Breast epithelium (tissue), 4 donors: Measurements from ENCODE around the gene PXDN. TPM values are rescaled to one million over a fixed set of nuclear protein-coding genes. Genes with fewer than 3 reads are reported as not detected.

Experiments
- DNase-seq, 2 donors: peaks; one replicate each; pipeline ENCODE4 v3.0.0-alpha.2; 2019; ENCODE audit warnings: low spot score in 2 of 2
- H3K27ac ChIP-seq, 2 donors: fragments of 200-600 bp; sonication (generic) in 1 of 2; one replicate each; pipeline ENCODE4 v1.5.1; 2016 to 2019; ENCODE audit warnings: mild to moderate bottlenecking in 1 of 2
- H3K27me3 ChIP-seq, 2 donors: fragments of 200-600 bp; sonication (generic) in 1 of 2; one replicate each; pipeline versions ENCODE4 v1.5.1 to v1.6.0; 2017 to 2019; ENCODE audit warnings: control low read depth in 1 of 2, mild to moderate bottlenecking in 1 of 2
- H3K36me3 ChIP-seq: fragments of 200-600 bp; one replicate; pipeline ENCODE4 v1.5.1; 2019
- H3K4me1 ChIP-seq, 2 donors: fragments of 200-600 bp; sonication (generic); one replicate each; pipeline ENCODE4 v1.5.1; 2016 to 2019; ENCODE audit warnings: control low read depth in 1 of 2
- H3K4me3 ChIP-seq, 3 donors: fragments of 200-600 bp; sonication (generic); 1 replicate in 2 of 3; 2 replicates in 1 of 3; pipeline ENCODE4 v1.5.1; 2016 to 2019; ENCODE audit warnings: mild to moderate bottlenecking in 3 of 3, moderate library complexity in 2 of 3
- H3K9me3 ChIP-seq, 2 donors: fragments of 200-600 bp; sonication (generic) in 1 of 2; one replicate each; pipeline ENCODE4 v1.5.1; 2016 to 2019; ENCODE audit warnings: control low read depth in 1 of 2
- POLR2A ChIP-seq: fragments of 450-650 bp; IDR thresholded peaks from one replicate; pipeline ENCODE4 v1.6.1; 2016; ENCODE audit warnings: antibody characterized with exemption, mild to moderate bottlenecking, moderate library complexity
- POLR2AphosphoS5 ChIP-seq, 3 donors: sonication (generic); formaldehyde crosslinking; IDR thresholded peaks; one replicate each; pipeline ENCODE4 v1.6.1; 2017; ENCODE audit warnings: antibody characterized with exemption in 3 of 3
- intact Hi-C: fragments of 100-400 bp; cut with DNase I; formaldehyde crosslinking; loops from one replicate; pipeline ENCODE4 v1.15.1; 2023; ENCODE audit warnings: low total_unique reads
- total RNA-seq, 3 donors: library from RNA; depleted of rRNA; stranded (reverse); fragments of >200 nt; gene quantifications; one replicate each; pipeline ENCODE4 v1.1.0, GENCODE V29; 2016
- TF ChIP-seq, protein P1 (sequence below), 3 donors: fragments of 450-650 bp; IDR thresholded peaks; one replicate each; pipeline ENCODE4 v1.5.1; 2016 to 2017; ENCODE audit warnings: antibody characterized with exemption in 3 of 3, mild to moderate bottlenecking in 3 of 3, moderate library complexity in 3 of 3

The PXDN gene
- total RNA-seq, 3 donors from 2014 or later: 42.4 to 108 (median 64.2) TPM

DNA sequence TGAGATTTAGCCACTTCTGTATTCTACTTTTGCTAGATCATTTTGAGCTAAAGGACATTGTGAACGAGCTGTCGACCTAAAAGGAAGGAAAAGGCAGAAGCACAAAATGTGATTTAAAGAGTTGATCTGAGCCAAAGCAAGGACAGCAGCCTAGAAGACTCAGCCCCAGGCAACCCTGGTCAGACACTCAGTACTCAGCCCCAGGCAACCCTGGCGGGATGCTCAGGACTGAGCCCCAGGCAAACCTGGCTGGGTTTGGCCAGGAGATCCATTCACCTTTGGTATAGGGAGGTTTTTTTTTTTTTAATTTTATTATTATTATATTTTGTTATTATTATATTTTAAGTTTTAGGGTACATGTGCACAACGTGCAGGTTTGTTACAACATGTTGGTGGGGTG, 34.3 kb upstream of the PXDN start:
- peaks cover 0 to 5% of the 10 kb centered on the region in 2 donors for H3K27me3 ChIP-seq
- TF ChIP-seq, protein P1, sequence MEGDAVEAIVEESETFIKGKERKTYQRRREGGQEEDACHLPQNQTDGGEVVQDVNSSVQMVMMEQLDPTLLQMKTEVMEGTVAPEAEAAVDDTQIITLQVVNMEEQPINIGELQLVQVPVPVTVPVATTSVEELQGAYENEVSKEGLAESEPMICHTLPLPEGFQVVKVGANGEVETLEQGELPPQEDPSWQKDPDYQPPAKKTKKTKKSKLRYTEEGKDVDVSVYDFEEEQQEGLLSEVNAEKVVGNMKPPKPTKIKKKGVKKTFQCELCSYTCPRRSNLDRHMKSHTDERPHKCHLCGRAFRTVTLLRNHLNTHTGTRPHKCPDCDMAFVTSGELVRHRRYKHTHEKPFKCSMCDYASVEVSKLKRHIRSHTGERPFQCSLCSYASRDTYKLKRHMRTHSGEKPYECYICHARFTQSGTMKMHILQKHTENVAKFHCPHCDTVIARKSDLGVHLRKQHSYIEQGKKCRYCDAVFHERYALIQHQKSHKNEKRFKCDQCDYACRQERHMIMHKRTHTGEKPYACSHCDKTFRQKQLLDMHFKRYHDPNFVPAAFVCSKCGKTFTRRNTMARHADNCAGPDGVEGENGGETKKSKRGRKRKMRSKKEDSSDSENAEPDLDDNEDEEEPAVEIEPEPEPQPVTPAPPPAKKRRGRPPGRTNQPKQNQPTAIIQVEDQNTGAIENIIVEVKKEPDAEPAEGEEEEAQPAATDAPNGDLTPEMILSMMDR (IDR thresholded peaks at IDR 0.05): no peak
- TF ChIP-seq POLR2AphosphoS5 (IDR thresholded peaks at IDR 0.05) (no peak), POLR2A (no peak)
- H3K4me1 ChIP-seq: no peaks in the 10 kb centered on the region
- DNase-seq: no peak
- H3K36me3 ChIP-seq: no peaks in the 10 kb centered on the region
- H3K27ac ChIP-seq: no peak overlapping the region
- no peak overlapping the region for H3K4me3 ChIP-seq
- intact Hi-C loops: no loop called here
- no peaks in the 10 kb centered on the region for H3K9me3 ChIP-seq

DNA sequence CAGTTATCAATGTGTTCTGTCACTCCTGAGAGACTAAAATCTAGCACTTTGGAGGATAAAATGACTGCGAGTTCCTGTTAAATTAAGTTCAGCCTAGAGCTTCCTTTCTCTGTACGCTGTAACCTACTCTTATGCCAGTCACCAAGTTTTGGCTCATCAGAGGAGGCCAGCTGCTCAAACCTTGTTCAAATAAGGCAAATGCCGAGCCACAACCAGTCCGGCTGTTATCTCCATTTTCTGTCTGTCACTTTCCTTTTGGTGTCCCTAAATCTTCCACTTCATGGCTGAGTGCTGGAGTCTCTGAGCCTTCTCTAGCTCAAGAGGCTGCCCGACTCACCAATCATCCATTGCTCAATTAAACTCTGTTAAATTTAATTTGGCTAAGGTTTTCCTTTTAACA, 33.5 kb upstream of the PXDN start:
- Histone ChIP-seq H3K9me3 (no peaks in the 10 kb centered on the region), H3K27me3 (peaks cover 0 to 5% of the 10 kb centered on the region in 2 donors), H3K27ac (no peak overlapping the region), H3K36me3 (no peaks in the 10 kb centered on the region), H3K4me3 (no peak overlapping the region), H3K4me1 (no peaks in the 10 kb centered on the region)
- TF ChIP-seq, protein P1 (IDR thresholded peaks at IDR 0.05): no peak
- no peak for TF ChIP-seq POLR2A
- TF ChIP-seq POLR2AphosphoS5 (IDR thresholded peaks at IDR 0.05): no peak
- intact Hi-C loops: no loop called here
- no peak for DNase-seq

DNA sequence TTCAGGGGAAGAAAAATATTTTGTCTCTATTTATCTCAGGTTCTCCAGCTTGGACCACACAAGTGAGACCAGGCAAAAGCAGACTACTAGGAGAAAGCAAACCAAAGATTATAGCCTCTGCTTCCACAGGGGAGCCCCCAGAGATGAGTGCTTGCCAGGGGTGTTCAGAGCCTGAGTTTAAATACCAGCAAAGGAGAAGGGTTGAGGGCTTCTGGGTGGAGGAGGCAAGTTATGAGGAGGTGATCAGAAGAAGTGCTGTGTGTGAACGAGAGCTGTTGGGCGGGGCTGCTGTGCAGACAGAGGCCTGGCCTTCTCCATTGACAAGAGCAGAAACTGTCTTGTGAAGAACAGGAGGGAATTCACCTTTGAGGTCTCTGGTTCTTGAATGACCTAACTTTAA, 32.8 kb upstream of the PXDN start:
- Histone ChIP-seq H3K4me3 (no peak overlapping the region), H3K9me3 (no peaks in the 10 kb centered on the region), H3K27me3 (peaks cover 0 to 4% of the 10 kb centered on the region in 2 donors), H3K4me1 (no peaks in the 10 kb centered on the region), H3K36me3 (no peaks in the 10 kb centered on the region), H3K27ac (no peak overlapping the region)
- intact Hi-C loops: no loop called here
- no peak for DNase-seq
- TF ChIP-seq, protein P1 (IDR thresholded peaks at IDR 0.05): no peak
- TF ChIP-seq POLR2A (no peak), POLR2AphosphoS5 (IDR thresholded peaks at IDR 0.05) (no peak)

DNA sequence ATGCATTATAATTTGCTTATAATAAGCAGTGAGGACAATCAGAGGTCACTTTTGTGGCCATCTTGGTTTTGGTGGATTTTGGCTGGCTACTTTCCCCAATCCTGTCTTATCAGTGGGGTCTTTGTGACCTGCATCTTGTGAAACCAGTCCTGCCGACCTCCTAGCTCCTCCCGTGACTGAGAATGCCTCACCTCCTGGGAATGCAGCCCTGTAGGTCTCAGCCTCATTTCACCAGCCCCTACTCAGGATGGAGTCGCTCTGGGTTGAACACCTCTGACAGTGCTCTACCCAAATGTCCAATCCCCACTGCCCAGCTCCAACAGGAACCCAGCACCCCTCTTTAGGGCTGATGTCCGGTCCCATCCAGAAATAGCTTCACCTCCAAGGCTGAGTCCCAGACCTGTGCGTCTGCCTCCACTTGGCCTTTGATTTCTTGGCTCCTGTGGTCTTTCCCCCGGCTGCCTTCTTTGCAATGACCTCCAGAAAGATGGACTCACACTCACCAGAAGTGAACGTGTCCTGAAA, 31.3 kb upstream of the PXDN start:
- Histone ChIP-seq H3K27ac (no peak overlapping the region), H3K4me1 (no peaks in the 10 kb centered on the region), H3K36me3 (no peaks in the 10 kb centered on the region), H3K9me3 (no peaks in the 10 kb centered on the region), H3K27me3 (no peaks in the 10 kb centered on the region), H3K4me3 (no peak overlapping the region)
- intact Hi-C loops: no loop called here
- TF ChIP-seq POLR2AphosphoS5 (IDR thresholded peaks at IDR 0.05) (no peak), POLR2A (no peak)
- TF ChIP-seq, protein P1 (IDR thresholded peaks at IDR 0.05): no peak
- DNase-seq: no peak

DNA sequence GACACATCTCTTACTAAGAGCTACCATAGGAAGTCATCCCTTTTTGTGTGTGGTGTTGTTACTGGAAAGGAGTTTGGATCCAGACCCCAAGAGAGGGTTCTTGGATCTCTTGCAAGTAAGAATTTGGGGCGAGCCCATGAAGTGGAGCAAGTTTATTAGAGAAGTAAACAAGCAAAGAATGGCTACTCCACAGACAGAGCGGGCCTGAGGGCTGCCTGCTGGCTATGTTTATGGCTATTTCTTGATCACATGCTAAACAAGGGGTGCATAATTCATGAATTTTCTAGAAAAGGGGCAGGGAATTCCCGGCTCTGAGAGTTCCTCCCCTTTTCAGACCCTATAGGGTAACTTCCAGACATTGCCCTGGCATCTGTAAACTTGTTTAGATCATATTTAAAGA, 30.6 kb upstream of the PXDN start:
- intact Hi-C loops: no loop called here
- no peak overlapping the region for H3K4me3 ChIP-seq
- no peaks in the 10 kb centered on the region for H3K27me3 ChIP-seq
- no peaks in the 10 kb centered on the region for H3K36me3 ChIP-seq
- H3K4me1 ChIP-seq: no peaks in the 10 kb centered on the region
- no peak overlapping the region for H3K27ac ChIP-seq
- DNase-seq: no peak
- TF ChIP-seq POLR2AphosphoS5 (IDR thresholded peaks at IDR 0.05): no peak
- no peak for TF ChIP-seq POLR2A
- TF ChIP-seq, protein P1 (IDR thresholded peaks at IDR 0.05): no peak
- no peaks in the 10 kb centered on the region for H3K9me3 ChIP-seq
